OCI-LY7 (cell line): ENCODE data around the gene SNN.

Experiments
- CTCF ChIP-seq: fragments of 200-600 bp; sonication (generic); conservative IDR thresholded peaks from 2 replicates; pipeline ENCODE4 v1.5.1; 2014; ENCODE audit warnings: mild to moderate bottlenecking, antibody characterized with exemption, low read length, moderate library complexity, mixed read lengths
- EZH2phosphoT487 ChIP-seq: fragments of 200-600 bp; sonication (generic); IDR thresholded peaks from 2 replicates; pipeline ENCODE4 v1.6.1; 2018; ENCODE audit warnings: low read depth, borderline replicate concordance, mild to moderate bottlenecking, mixed run types, antibody characterized with exemption, low read length, moderate library complexity, mixed read lengths

- TF ChIP-seq CTCF = no peak
- no peak for TF ChIP-seq EZH2phosphoT487
These were observed 39.5 kb downstream of the SNN start for GRCh38 chr16:11707679-11708197.
